HG03571 (cell line): Measurements from ENCODE around the gene CDKN2AIPNL.
"Not testable (repeated sequence)": the region's sequence is repeated elsewhere in the genome, so short reads cannot be mapped to it uniquely, and the experiment has no call there.

Experiments
- ATAC-seq: cut with Tn5 transposase; IDR thresholded peaks from one replicate; pipeline ENCODE4 v1.9.1; 2021; ENCODE audit not compliant: unreplicated experiment

Gene CDKN2AIPNL

GRCh38 chr5:134438721-134439123 lies 27.0 kb upstream of the CDKN2AIPNL start:
- no peak for ATAC-seq

GRCh38 chr5:134437847-134438581 lies 26.3 kb upstream of the CDKN2AIPNL start:
- no peak for ATAC-seq

- ATAC-seq: no peak
Measured at GRCh38 chr5:134437340-134437846, 25.7 kb upstream of the CDKN2AIPNL start.

- ATAC-seq: peak; percentile 91
Measured at GRCh38 chr5:134436523-134437339, 25.1 kb upstream of the CDKN2AIPNL start.

GRCh38 chr5:134435560-134435959 lies 23.9 kb upstream of the CDKN2AIPNL start:
- no peak for ATAC-seq

- no peak for ATAC-seq
Measured at GRCh38 chr5:134432677-134433359, 21.1 kb upstream of the CDKN2AIPNL start.

- ATAC-seq: no peak
Measured at GRCh38 chr5:134432174-134432573, 20.5 kb upstream of the CDKN2AIPNL start.

- no peak for ATAC-seq
Measured at GRCh38 chr5:134430001-134430569, 18.4 kb upstream of the CDKN2AIPNL start.

GRCh38 chr5:134427540-134428041 lies 15.9 kb upstream of the CDKN2AIPNL start:
- no peak for ATAC-seq

- ATAC-seq: no peak
Measured at GRCh38 chr5:134426361-134426760, 14.7 kb upstream of the CDKN2AIPNL start.

- no peak for ATAC-seq
Measured at GRCh38 chr5:134423376-134423775, 11.7 kb upstream of the CDKN2AIPNL start.

- no peak for ATAC-seq
Measured at GRCh38 chr5:134422791-134423365, 11.2 kb upstream of the CDKN2AIPNL start.

GRCh38 chr5:134421038-134421437 lies 9.4 kb upstream of the CDKN2AIPNL start:
- ATAC-seq: not testable (repeated sequence)

GRCh38 chr5:134420343-134420742 lies 8.7 kb upstream of the CDKN2AIPNL start:
- no peak for ATAC-seq

GRCh38 chr5:134418958-134419357 lies 7.3 kb upstream of the CDKN2AIPNL start:
- no peak for ATAC-seq

- ATAC-seq: no peak
Measured at GRCh38 chr5:134417707-134418106, 6.0 kb upstream of the CDKN2AIPNL start.

GRCh38 chr5:134413046-134413445 lies 1.4 kb upstream of the CDKN2AIPNL start:
- no peak for ATAC-seq

- ATAC-seq: no peak
Measured at GRCh38 chr5:134411228-134411545, 494 bp downstream of the CDKN2AIPNL start.

- no peak for ATAC-seq
Measured at GRCh38 chr5:134410822-134411221, 859 bp downstream of the CDKN2AIPNL start.

- ATAC-seq: no peak
Measured at GRCh38 chr5:134409321-134409720, 2.4 kb downstream of the CDKN2AIPNL start.

- ATAC-seq: no peak
Measured at GRCh38 chr5:134406390-134406789, 5.3 kb downstream of the CDKN2AIPNL start.
